Prostate gland (tissue), 2 donors: ENCODE data around the gene TNRC18. TPM values are rescaled to one million over a fixed set of nuclear protein-coding genes. Genes with fewer than 3 reads are reported as not detected.
A peak's percentile ranks its signal among the peaks of the same experiment; 100 is the strongest.
"Not testable (repeated sequence)": the region's sequence is repeated elsewhere in the genome, so short reads cannot be mapped to it uniquely, and the experiment has no call there.

Experiments
- DNase-seq: peaks from one replicate; pipeline ENCODE4 v3.0.0-alpha.2; 2019; ENCODE audit warnings: low spot score
- H3K27ac ChIP-seq, 2 donors: fragments of 200-600 bp; sonication (generic); 2 replicates each; pipeline ENCODE4 v1.5.1; 2017 to 2019
- H3K27me3 ChIP-seq: fragments of 200-600 bp; sonication (generic); replicated peaks from 2 replicates; pipeline ENCODE4 v1.5.1; 2019; ENCODE audit not compliant: insufficient read depth
- H3K36me3 ChIP-seq, 2 donors: fragments of 200-600 bp; sonication (generic); 1 replicate in 1 of 2; 2 replicates in 1 of 2; pipeline versions ENCODE4 v1.5.1 to v1.8.1; 2017 to 2019
- H3K4me1 ChIP-seq: fragments of 200-600 bp; sonication (generic); replicated peaks from 2 replicates; pipeline ENCODE4 v1.5.1; 2019
- H3K4me3 ChIP-seq, 2 donors: fragments of 200-600 bp; sonication (generic); 2 replicates each; pipeline ENCODE4 v1.5.1; 2017 to 2019
- H3K9me3 ChIP-seq: fragments of 200-600 bp; sonication (generic); 2 replicates; pipeline ENCODE4 v1.5.1; 2017
- CTCF ChIP-seq, 4 experiments: fragments of 200-600 bp in 2 of 4; fragments of 450-650 bp in 2 of 4; sonication (generic) in 2 of 4; IDR thresholded peaks; 1 replicate in 3 of 4; 2 replicates in 1 of 4; pipeline ENCODE4 v1.5.1; 2016 to 2019; ENCODE audit warnings: antibody characterized with exemption in 4 of 4, mild to moderate bottlenecking in 2 of 4, moderate library complexity in 2 of 4
- POLR2A ChIP-seq: fragments of 450-650 bp; IDR thresholded peaks from one replicate; pipeline ENCODE4 v1.6.1; 2016; ENCODE audit warnings: antibody characterized with exemption, mild to moderate bottlenecking
- POLR2AphosphoS5 ChIP-seq: sonication (generic); formaldehyde crosslinking; IDR thresholded peaks from one replicate; pipeline ENCODE4 v1.6.1; 2017; ENCODE audit warnings: antibody characterized with exemption
- WGBS: methylation state at CpG from one replicate; pipeline ENCODE4 v1.1.5; 2018; 5-methylcytosine and 5-hydroxymethylcytosine counted together
- intact Hi-C: fragments of 100-400 bp; cut with DNase I; formaldehyde crosslinking; loops from one replicate; pipeline ENCODE4 v1.14.2; 2022
- total RNA-seq, 2 donors: library from RNA; depleted of rRNA; stranded (reverse); fragments of >200 nt; gene quantifications; one replicate each; pipeline ENCODE4 v1.1.0, GENCODE V29; 2016

Gene TNRC18
- total RNA-seq, 2 donors from 2014 or later = 138 to 290 TPM

GRCh38 chr7:5296611-5297226, 126.9 kb downstream of the TNRC18 start:
- Histone ChIP-seq H3K4me3 (no peak overlapping the region), H3K9me3 (no peaks in the 10 kb centered on the region), H3K36me3 (no peaks in the 10 kb centered on the region), H3K27me3 (no peaks in the 10 kb centered on the region), H3K27ac (no peak overlapping the region), H3K4me1 (no peaks in the 10 kb centered on the region)
- WGBS = 32% methylated on average over 29 of the region's 48 CpGs
- intact Hi-C loops = no loop called here
- TF ChIP-seq POLR2AphosphoS5 (no peak), CTCF (IDR thresholded peaks at IDR 0.05) (no peak), POLR2A (no peak)
- peak; percentile 22 for DNase-seq

GRCh38 chr7:5296015-5296610, 127.5 kb downstream of the TNRC18 start:
- intact Hi-C loops = no loop called here
- DNase-seq = no peak
- H3K4me3 ChIP-seq = no peak overlapping the region
- no peaks in the 10 kb centered on the region for H3K27me3 ChIP-seq
- H3K4me1 ChIP-seq = no peaks in the 10 kb centered on the region
- 50% methylated on average over 28 of the region's 29 CpGs for WGBS
- H3K36me3 ChIP-seq = no peaks in the 10 kb centered on the region
- H3K27ac ChIP-seq = no peak overlapping the region
- H3K9me3 ChIP-seq = no peaks in the 10 kb centered on the region
- no peak for TF ChIP-seq POLR2A
- TF ChIP-seq POLR2AphosphoS5 = no peak
- TF ChIP-seq CTCF (IDR thresholded peaks at IDR 0.05) = no peak

GRCh38 chr7:5295039-5296014, 128.3 kb downstream of the TNRC18 start:
- 89% methylated on average over 33 of the region's 33 CpGs for WGBS
- H3K4me1 ChIP-seq = no peaks in the 10 kb centered on the region
- TF ChIP-seq POLR2AphosphoS5 = no peak
- no peak for TF ChIP-seq CTCF (IDR thresholded peaks at IDR 0.05)
- TF ChIP-seq POLR2A = no peak

GRCh38 chr7:5294169-5294987, 129.3 kb downstream of the TNRC18 start:
- Histone ChIP-seq H3K27me3 (no peaks in the 10 kb centered on the region), H3K36me3 (no peaks in the 10 kb centered on the region), H3K9me3 (no peaks in the 10 kb centered on the region), H3K27ac (no peak overlapping the region), H3K4me3 (no peak overlapping the region), H3K4me1 (no peaks in the 10 kb centered on the region)
- intact Hi-C loops = no loop called here
- no peak for DNase-seq
- 90% methylated on average over 14 of the region's 14 CpGs for WGBS
- TF ChIP-seq POLR2A (no peak), CTCF (IDR thresholded peaks at IDR 0.05) (no peak), POLR2AphosphoS5 (no peak)

More at GRCh38 chr7:5295039-5296014, 128.3 kb downstream of the TNRC18 start:
- DNase-seq = no peak
- intact Hi-C loops = no loop called here
- Histone ChIP-seq H3K9me3 (no peaks in the 10 kb centered on the region), H3K4me3 (no peak overlapping the region), H3K27me3 (no peaks in the 10 kb centered on the region), H3K27ac (no peak overlapping the region), H3K36me3 (no peaks in the 10 kb centered on the region)

GRCh38 chr7:5291711-5292335, 131.8 kb downstream of the TNRC18 start:
- H3K27me3 ChIP-seq, intact Hi-C loops, H3K4me1 ChIP-seq, H3K4me3 ChIP-seq, H3K27ac ChIP-seq, H3K9me3 ChIP-seq, H3K36me3 ChIP-seq, DNase-seq: not testable (repeated sequence)
- 86% methylated on average over 14 of the region's 15 CpGs for WGBS
